Hippocampal formation (tissue), 2 donors: ENCODE data around the gene ZNF205.
A peak's percentile ranks its signal among the peaks of the same experiment; 100 is the strongest.
"Not testable (repeated sequence)": the region's sequence is repeated elsewhere in the genome, so short reads cannot be mapped to it uniquely, and the experiment has no call there.

ENCODE experiments used
- DNase-seq, 2 donors: peaks; one replicate each; lab custom pipeline; 2025; lab: John Stamatoyannopoulos, UW

Gene ZNF205

DNA sequence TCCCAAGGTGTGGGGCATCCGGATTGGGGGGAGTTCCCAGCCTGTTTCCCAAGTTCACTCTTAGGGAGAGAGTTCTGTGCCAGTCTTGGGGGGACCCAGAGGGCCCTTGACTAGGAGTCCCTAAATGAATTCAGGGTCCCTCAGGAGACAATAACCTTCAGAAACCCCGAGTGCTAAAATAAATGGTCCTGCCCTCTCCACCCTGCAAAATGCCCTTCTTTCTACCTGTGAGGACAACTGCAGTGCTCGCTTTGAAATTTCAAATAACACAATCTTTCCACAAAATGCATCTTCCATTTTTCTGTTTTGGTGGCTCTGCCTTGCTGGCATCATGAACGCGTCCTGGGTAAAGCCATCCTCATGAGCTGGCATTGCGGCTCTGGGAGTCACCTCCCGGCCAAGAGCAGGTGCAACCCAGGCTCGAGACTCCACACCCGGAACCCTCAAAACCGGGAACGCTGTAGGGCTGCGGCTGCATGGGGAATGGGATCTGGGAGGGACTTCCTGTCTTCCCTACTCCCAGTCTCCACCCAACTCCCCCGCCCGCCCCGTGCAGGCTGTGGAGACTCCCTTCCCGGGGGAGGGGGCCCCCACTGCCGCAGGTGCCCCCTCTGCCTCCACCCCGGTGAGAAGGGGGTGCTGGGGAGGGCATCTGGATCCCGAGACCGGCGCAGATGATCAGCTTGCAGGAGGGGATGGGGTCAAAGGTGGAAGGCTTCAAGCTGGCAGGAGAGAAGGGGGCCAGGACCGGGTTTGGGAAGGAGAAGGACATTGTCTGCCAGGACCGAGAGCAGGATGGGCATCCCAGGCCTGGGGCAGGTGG, at the start of gene ZNF205:
Gene ZNF205 (plus strand): TSS at position 529 of the 823 bp plus-strand sequence. CDS start 845 bp downstream, outside the sequence.
- DNase-seq, result peak; percentile 37 to 75

- DNase-seq, result no peak
Measured at GRCh38 chr16:3063625-3064386, 48.6 kb upstream of the ZNF205 start.

- DNase-seq, result no peak
Measured at GRCh38 chr16:3065069-3065741, 47.2 kb upstream of the ZNF205 start, which contains the start of gene IL32. Gene IL32 (plus strand): TSS chr16:3065640. CDS start chr16:3065812, 172 bp downstream.

- no peak for DNase-seq
Measured at GRCh38 chr16:3065742-3066439, 46.5 kb upstream of the ZNF205 start.

GRCh38 chr16:3066440-3066748, 46.0 kb upstream of the ZNF205 start:
- no peak for DNase-seq

DNA sequence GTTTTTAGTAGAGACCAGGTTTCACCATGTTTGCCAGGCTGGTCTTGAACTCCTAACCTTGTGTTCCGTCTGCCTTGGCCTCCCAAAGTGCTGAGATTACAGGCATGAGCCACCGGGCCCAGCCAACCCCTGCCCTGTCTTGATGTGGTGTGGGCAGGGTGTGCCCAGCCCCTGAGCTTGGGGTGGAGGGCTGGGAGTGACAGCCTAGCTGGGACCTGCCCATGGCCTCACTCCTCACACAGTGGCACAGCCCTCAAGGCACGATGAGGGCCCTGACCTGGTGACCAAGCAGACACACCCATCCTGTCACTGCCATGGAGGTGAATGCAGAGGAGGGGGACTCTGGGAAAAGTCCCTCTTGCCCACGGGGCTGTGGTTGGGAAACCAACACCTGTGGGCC, 43.9 kb upstream of the ZNF205 start:
- no peak for DNase-seq

GRCh38 chr16:3069146-3069545, 43.2 kb upstream of the ZNF205 start:
- not testable (repeated sequence) for DNase-seq

DNA sequence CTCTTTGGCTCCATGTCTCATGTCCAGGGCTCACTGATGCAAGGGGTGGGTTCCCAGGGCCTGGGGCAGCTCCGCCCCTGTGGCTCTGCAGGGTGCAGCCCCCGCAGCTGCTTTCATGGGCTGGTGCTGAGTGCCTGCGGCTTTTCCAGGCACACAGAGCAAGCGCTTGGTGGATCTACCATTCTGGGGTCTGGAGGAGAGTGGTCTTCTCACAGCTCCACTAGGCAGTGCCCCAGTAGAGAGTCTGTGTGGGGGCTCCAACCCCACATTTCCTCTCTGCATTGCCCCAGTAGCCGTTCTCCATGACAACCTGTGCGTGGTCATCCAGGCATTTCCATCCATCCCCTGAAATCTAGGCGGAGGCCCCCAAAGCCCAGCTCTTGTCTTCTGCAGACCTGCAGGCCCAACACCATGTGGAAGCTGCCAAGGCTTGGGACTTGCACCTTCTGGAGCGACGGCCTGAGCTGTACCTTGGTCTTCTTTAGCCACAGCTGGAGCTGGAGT, 41.7 kb upstream of the ZNF205 start:
- DNase-seq, result no peak

DNA sequence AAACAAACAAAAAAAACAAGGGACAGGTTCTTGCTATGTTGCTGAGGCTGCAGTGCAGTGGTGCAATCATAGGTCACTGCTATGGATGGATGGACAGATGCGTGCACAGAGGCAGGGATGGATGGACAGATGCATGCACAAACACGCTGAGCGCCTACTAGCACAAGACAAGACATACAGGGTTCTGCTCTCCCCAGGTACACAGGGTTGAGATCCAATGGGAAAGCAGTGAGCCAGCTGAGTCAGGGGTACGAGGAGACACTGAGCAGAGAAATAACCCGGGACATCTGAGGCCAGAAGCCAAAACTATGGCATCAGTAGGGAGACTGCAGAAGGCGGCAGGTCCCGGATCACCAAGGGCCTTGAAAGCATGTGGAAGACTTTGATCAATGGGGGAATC, 40.7 kb upstream of the ZNF205 start:
- no peak for DNase-seq

DNA sequence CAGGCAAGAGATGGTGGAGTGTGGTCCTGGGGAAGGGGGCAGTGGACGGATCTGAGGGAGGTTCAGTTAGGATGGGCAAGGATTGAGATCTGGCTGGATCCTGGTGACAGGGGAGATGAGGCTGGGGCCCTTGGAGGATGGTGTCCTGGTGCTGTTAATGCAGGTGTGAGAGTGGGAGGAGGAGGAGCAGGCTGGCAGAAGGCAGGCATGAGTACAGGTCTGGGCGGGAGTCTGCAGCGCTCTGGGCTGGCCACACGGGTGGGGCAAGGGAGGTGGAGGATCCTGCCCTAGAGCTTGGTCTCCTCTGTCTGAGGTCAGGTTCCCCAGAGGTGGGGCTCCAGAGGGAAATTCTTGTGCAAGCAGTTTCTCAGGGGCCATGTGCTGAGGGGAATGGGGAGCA, 40.2 kb upstream of the ZNF205 start:
- not testable (repeated sequence) for DNase-seq

DNA sequence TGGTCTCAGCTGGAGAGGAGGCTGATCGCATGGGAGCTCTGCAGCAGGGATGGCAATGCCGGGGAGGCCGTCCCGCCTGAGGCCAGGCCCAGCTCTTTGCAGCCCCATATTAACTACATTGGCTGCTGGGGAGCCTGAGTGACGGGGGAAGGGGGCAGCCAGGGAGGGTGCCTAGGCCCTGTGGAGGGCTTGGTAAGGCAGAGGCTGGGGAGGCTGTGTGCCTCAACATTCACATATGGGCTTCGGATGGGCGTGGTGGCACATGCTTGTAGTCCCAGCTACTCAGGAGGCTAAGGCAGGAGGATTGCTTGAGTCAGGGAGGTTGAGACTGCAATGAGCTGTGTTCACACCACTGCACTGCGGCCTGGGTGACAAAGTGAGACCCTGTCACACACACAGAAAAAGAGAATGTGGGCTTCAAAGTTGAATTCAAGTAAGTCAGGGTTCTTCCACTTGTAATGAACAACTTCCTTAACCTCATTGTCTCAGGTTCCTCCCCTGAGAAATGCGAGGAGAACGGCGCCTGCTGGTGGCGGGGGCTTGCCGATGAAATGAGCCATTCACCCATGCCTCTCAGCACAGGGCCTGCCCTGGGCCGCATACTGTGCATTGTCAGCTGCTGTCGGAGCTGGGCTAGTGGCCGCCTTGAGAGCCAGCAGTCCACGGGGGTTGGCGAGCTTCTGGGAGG, 39.7 kb upstream of the ZNF205 start:
- DNase-seq, result not testable (repeated sequence)

- no peak for DNase-seq
Measured at GRCh38 chr16:3073448-3073847, 38.9 kb upstream of the ZNF205 start.

GRCh38 chr16:3074860-3075522, 37.4 kb upstream of the ZNF205 start:
- DNase-seq, result no peak

GRCh38 chr16:3075523-3075915, 36.9 kb upstream of the ZNF205 start:
- DNase-seq, result no peak

- not testable (repeated sequence) for DNase-seq
Measured at GRCh38 chr16:3075946-3076345, 36.4 kb upstream of the ZNF205 start.

- no peak for DNase-seq
Measured at GRCh38 chr16:3076577-3076976, 35.8 kb upstream of the ZNF205 start.

DNA sequence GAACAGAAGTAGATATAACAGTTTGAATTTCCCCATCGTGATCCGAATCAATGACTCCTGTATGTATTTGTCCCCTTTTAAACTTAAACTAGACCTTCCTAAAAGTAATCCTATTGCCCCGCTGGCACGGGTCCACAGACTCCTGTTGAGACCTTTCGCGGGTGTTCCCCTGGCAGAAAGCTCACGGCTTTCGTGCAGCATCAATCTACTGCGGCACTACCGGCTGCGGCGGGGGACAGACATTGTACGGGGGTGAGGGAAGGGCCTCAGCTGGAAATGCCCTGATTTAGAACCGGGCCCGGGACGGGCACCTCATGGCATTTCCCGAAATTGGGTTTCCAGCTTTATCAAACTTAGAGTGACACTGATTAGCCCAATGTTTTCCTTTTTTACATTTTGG, 32.4 kb upstream of the ZNF205 start:
- DNase-seq, result no peak

- not testable (repeated sequence) for DNase-seq
Measured at GRCh38 chr16:3081957-3082356, 30.4 kb upstream of the ZNF205 start.

GRCh38 chr16:3083408-3083807, 29.0 kb upstream of the ZNF205 start:
- DNase-seq, result not testable (repeated sequence)

DNA sequence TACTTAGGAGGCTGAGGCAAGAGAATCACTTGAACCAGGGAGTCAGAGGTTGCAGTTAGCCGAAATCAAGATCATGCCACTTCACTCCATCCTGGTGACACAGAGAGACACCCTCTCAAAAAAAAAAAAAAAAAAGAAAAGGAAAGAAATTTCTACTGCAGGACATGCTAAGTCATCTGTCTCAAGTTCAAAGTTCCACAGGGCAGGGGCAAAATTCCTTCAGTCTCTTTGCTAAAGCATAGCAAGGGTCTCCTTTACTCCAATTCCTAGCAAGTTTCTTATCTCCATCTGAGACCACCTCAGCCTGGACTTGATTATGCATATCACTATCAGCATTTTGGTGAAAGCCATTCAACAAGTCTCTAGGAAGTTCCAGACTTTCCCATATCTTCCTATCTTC, 27.9 kb upstream of the ZNF205 start:
- DNase-seq, result no peak
